Lung (tissue), 12 donors: ENCODE measurements around the gene BMP8B. TPM values are rescaled to one million over a fixed set of nuclear protein-coding genes. Genes with fewer than 3 reads are reported as not detected.

Experiments
- ATAC-seq: fragments of 200-7000 bp; cut with Tn5 transposase; one replicate; pipeline ENCODE4 v1.9.1; 2020; ENCODE audit warnings: moderate number of reproducible peaks; ENCODE audit not compliant: insufficient read depth, low FRiP score
- DNase-seq, 3 donors: peaks; one replicate each; pipeline ENCODE4 v3.0.0-alpha.2; 2013 to 2017
- H3K27ac ChIP-seq, 2 donors: one replicate each; pipeline ENCODE4 v1.5.1; 2013; ENCODE audit warnings: mild to moderate bottlenecking in 2 of 2, moderate library complexity in 2 of 2, control low read depth in 1 of 2, inconsistent platforms in 1 of 2, low read depth in 1 of 2, low read length in 1 of 2
- H3K27me3 ChIP-seq, 3 donors: one replicate each; pipeline ENCODE4 v1.5.1; 2013; ENCODE audit warnings: low read length in 2 of 3; ENCODE audit not compliant: control insufficient read depth in 3 of 3, insufficient read depth in 3 of 3
- H3K36me3 ChIP-seq, 4 donors: one replicate each; pipeline ENCODE4 v1.5.1; 2013; ENCODE audit warnings: low read length in 4 of 4, mild to moderate bottlenecking in 1 of 4, moderate library complexity in 1 of 4; ENCODE audit not compliant: control insufficient read depth in 4 of 4, insufficient read depth in 4 of 4
- H3K4me1 ChIP-seq, 5 donors: one replicate each; pipeline ENCODE4 v1.5.1; 2013; ENCODE audit warnings: low read length in 5 of 5, mild to moderate bottlenecking in 2 of 5, moderate library complexity in 1 of 5; ENCODE audit not compliant: control insufficient read depth in 5 of 5, insufficient read depth in 5 of 5
- H3K4me3 ChIP-seq: one replicate; pipeline ENCODE4 v1.5.1; 2013; ENCODE audit warnings: mild to moderate bottlenecking, control low read depth, moderate library complexity
- H3K9ac ChIP-seq, 2 donors: one replicate each; pipeline ENCODE4 v1.5.1; 2013; ENCODE audit warnings: low read length in 2 of 2, control low read depth in 1 of 2; ENCODE audit not compliant: insufficient read depth in 1 of 2
- H3K9me3 ChIP-seq, 4 donors: one replicate each; pipeline ENCODE4 v1.5.1; 2013; ENCODE audit warnings: low read length in 3 of 4, mild to moderate bottlenecking in 1 of 4, moderate library complexity in 1 of 4; ENCODE audit not compliant: control insufficient read depth in 4 of 4, insufficient read depth in 3 of 4
- CTCF ChIP-seq: IDR thresholded peaks from 2 replicates; pipeline ENCODE4 v1.5.1; 2012; ENCODE audit warnings: mild to moderate bottlenecking; ENCODE audit errors: control extremely low read depth, extremely low read depth
- WGBS, 2 donors: extraction: QIAGEN DNeasy Blood & Tissue Kit; methylation state at CpG; one replicate each; pipeline ENCODE4 v1.1.7; 2013; 5-methylcytosine and 5-hydroxymethylcytosine counted together
- polyA plus RNA-seq, 2 donors: library from polyadenylated mRNA; stranded (reverse); fragments of 200-250 nt; gene quantifications; one replicate each; pipeline ENCODE4 v1.2.1, GENCODE V29; 2013
- total RNA-seq, 2 donors: library from RNA; depleted of rRNA in 1 of 2; stranded (reverse); fragments of >200 nt in 1 of 2; gene quantifications; one replicate each; pipeline ENCODE4 v1.2.1, GENCODE V29; 2014 to 2021
- donor health status: control.
- donor health status: control.
- donor health status: Bipolar disorder and iron deficiency.
- donor health status: healthy.
- donor health status: DM: yes; HTN: yes; CAD: no.

The BMP8B gene
- total and polyA plus RNA-seq, 4 donors: 0.63 to 4.9 (median 0.90) TPM

- H3K36me3 ChIP-seq: peaks cover 0 to 34% (median 8%) of the 10 kb centered on the region in 4 donors
- 92 to 96% methylated on average over 16 of the region's 16 CpGs for WGBS, 2 donors
- TF ChIP-seq CTCF: no peak
- no peaks in the 10 kb centered on the region for H3K27me3 ChIP-seq
- H3K4me1 ChIP-seq: no peaks in the 10 kb centered on the region
- no peak overlapping the region for H3K4me3 ChIP-seq
- no peak overlapping the region for H3K27ac ChIP-seq
- no peak for DNase-seq
- H3K9me3 ChIP-seq: no peaks in the 10 kb centered on the region
- no peak for ATAC-seq
- no peak overlapping the region for H3K9ac ChIP-seq
Observed at GRCh38 chr1:39760074-39761008, 28.3 kb downstream of the BMP8B start.

GRCh38 chr1:39759436-39759726, 29.3 kb downstream of the BMP8B start:
- no peaks in the 10 kb centered on the region for H3K27me3 ChIP-seq
- H3K27ac ChIP-seq: no peak overlapping the region
- H3K36me3 ChIP-seq: peaks cover 0 to 43% (median 14%) of the 10 kb centered on the region in 4 donors
- DNase-seq (no peak), ATAC-seq (no peak)
- H3K9me3 ChIP-seq: no peaks in the 10 kb centered on the region
- no peak for TF ChIP-seq CTCF
- no peak overlapping the region for H3K4me3 ChIP-seq
- no peaks in the 10 kb centered on the region for H3K4me1 ChIP-seq
- no peak overlapping the region for H3K9ac ChIP-seq

- Histone ChIP-seq H3K4me3 (no peak overlapping the region), H3K9me3 (no peaks in the 10 kb centered on the region), H3K27ac (no peak overlapping the region), H3K36me3 (peaks cover 1 to 46% (median 14%) of the 10 kb centered on the region in 4 donors), H3K4me1 (no peaks in the 10 kb centered on the region), H3K9ac (no peak overlapping the region), H3K27me3 (no peaks in the 10 kb centered on the region)
- no peak for TF ChIP-seq CTCF
- ATAC-seq (no peak), DNase-seq (no peak)
- WGBS, 2 donors: 95 to 96% methylated on average over 14 to 16 of the region's 16 CpGs
Observed at GRCh38 chr1:39758556-39759435, 29.9 kb downstream of the BMP8B start.
